WTC11 (cell line): Measurements from ENCODE around the gene ALOX15.

ENCODE experiments used
- AFF4 ChIP-seq: sonication (generic); formaldehyde crosslinking; IDR thresholded peaks from 2 replicates; pipeline ENCODE4 v1.8.1; 2023; ENCODE audit warnings: mild to moderate bottlenecking, missing genetic modification reagents, borderline replicate concordance
- ATF3 ChIP-seq: sonication (generic); formaldehyde crosslinking; conservative IDR thresholded peaks from 2 replicates; pipeline ENCODE4 v1.8.1; 2022; ENCODE audit warnings: mild to moderate bottlenecking, missing genetic modification reagents
- CREB1 ChIP-seq: sonication (generic); formaldehyde crosslinking; IDR thresholded peaks from 2 replicates; pipeline ENCODE4 v1.8.0; 2023; ENCODE audit warnings: mild to moderate bottlenecking, missing genetic modification reagents
- CREM ChIP-seq: sonication (generic); formaldehyde crosslinking; IDR thresholded peaks from 2 replicates; pipeline ENCODE4 v1.8.1; 2022; ENCODE audit warnings: mild to moderate bottlenecking, missing genetic modification reagents, moderate library complexity
- CTCF ChIP-seq: fragments of 200-600 bp; IDR thresholded peaks from 2 replicates; pipeline ENCODE4 v1.8.0; 2022; ENCODE audit warnings: antibody characterized with exemption
- ELF4 ChIP-seq: sonication (generic); formaldehyde crosslinking; IDR thresholded peaks from 2 replicates; pipeline ENCODE4 v1.8.1; 2022; ENCODE audit warnings: low read depth, mild to moderate bottlenecking, moderate library complexity, missing genetic modification reagents
- ETV6 ChIP-seq: sonication (generic); formaldehyde crosslinking; IDR thresholded peaks from 2 replicates; pipeline ENCODE4 v1.8.1; 2022; ENCODE audit warnings: mild to moderate bottlenecking, missing genetic modification reagents
- IRF2 ChIP-seq: sonication (generic); formaldehyde crosslinking; IDR thresholded peaks from 2 replicates; pipeline ENCODE4 v1.8.0; 2022; ENCODE audit warnings: low read depth, missing genetic modification reagents, borderline replicate concordance
- SMAD3 ChIP-seq: sonication (generic); formaldehyde crosslinking; IDR thresholded peaks from 2 replicates; pipeline ENCODE4 v1.8.0; 2022; ENCODE audit warnings: missing genetic modification reagents, mild to moderate bottlenecking, borderline replicate concordance
- SP1 ChIP-seq: sonication (generic); formaldehyde crosslinking; conservative IDR thresholded peaks from 2 replicates; pipeline ENCODE4 v1.8.1; 2022; ENCODE audit warnings: missing genetic modification reagents
- TEAD4 ChIP-seq: sonication (generic); formaldehyde crosslinking; IDR thresholded peaks from 2 replicates; pipeline ENCODE4 v1.8.0; 2022; ENCODE audit warnings: mild to moderate bottlenecking, missing genetic modification reagents
- ZNF263 ChIP-seq: sonication (generic); formaldehyde crosslinking; IDR thresholded peaks from 2 replicates; pipeline ENCODE4 v1.8.1; 2022; ENCODE audit warnings: low read depth, mild to moderate bottlenecking, moderate library complexity, missing genetic modification reagents
- TF ChIP-seq, protein P1 (sequence below): sonication (generic); formaldehyde crosslinking; IDR thresholded peaks from 2 replicates; pipeline ENCODE4 v1.8.0; 2022; ENCODE audit warnings: mild to moderate bottlenecking, missing genetic modification reagents
- TF ChIP-seq, protein P2 (sequence below): sonication (generic); formaldehyde crosslinking; IDR thresholded peaks from 2 replicates; pipeline ENCODE4 v1.8.1; 2022; ENCODE audit warnings: mild to moderate bottlenecking, moderate library complexity, missing genetic modification reagents

- TF ChIP-seq ZNF263 (no peak), AFF4 (CRISPR knock-in tag) (no peak), CREB1 (no peak), TEAD4 (CRISPR knock-in tag) (no peak), IRF2 (no peak), CREM (CRISPR knock-in tag) (no peak), CTCF (no peak), SP1 (CRISPR knock-in tag) (no peak), ELF4 (CRISPR knock-in tag) (no peak), SMAD3 (CRISPR knock-in tag) (no peak), ETV6 (no peak), ATF3 (CRISPR knock-in tag) (no peak)
- TF ChIP-seq, protein P1, sequence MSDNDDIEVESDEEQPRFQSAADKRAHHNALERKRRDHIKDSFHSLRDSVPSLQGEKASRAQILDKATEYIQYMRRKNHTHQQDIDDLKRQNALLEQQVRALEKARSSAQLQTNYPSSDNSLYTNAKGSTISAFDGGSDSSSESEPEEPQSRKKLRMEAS (CRISPR knock-in tag), result no peak
- TF ChIP-seq, protein P2, sequence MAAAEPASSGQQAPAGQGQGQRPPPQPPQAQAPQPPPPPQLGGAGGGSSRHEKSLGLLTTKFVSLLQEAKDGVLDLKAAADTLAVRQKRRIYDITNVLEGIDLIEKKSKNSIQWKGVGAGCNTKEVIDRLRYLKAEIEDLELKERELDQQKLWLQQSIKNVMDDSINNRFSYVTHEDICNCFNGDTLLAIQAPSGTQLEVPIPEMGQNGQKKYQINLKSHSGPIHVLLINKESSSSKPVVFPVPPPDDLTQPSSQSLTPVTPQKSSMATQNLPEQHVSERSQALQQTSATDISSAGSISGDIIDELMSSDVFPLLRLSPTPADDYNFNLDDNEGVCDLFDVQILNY (CRISPR knock-in tag), result no peak
Observed at GRCh38 chr17:4593021-4593421, 48.5 kb downstream of the ALOX15 start.
